IPS-18c (cell line): Measurements from ENCODE around the gene EGLN3.

Experiments used
- H3K4me3 ChIP-seq: 2 replicates; pipeline ENCODE4 v1.7.0; 2013; ENCODE audit warnings: low read depth, mild to moderate bottlenecking, low read length, moderate library complexity; ENCODE audit not compliant: insufficient read depth
- H3K9me3 ChIP-seq: one replicate; pipeline ENCODE4 v1.6.1; 2013; ENCODE audit warnings: mild to moderate bottlenecking, low read length, moderate library complexity; ENCODE audit not compliant: control insufficient read depth, insufficient read depth

Gene EGLN3

GRCh38 chr14:33904609-33905008 lies 46.3 kb downstream of the EGLN3 start:
- Histone ChIP-seq H3K4me3 (no peak overlapping the region), H3K9me3 (peaks cover 3% of the 10 kb centered on the region)

GRCh38 chr14:33903369-33903768 lies 47.5 kb downstream of the EGLN3 start:
- H3K9me3 ChIP-seq: no peaks in the 10 kb centered on the region
- no peak overlapping the region for H3K4me3 ChIP-seq

GRCh38 chr14:33902363-33902762 lies 48.5 kb downstream of the EGLN3 start:
- H3K4me3 ChIP-seq: no peak overlapping the region
- H3K9me3 ChIP-seq: no peaks in the 10 kb centered on the region

GRCh38 chr14:33901426-33902155 lies 49.3 kb downstream of the EGLN3 start:
- Histone ChIP-seq H3K4me3 (no peak overlapping the region), H3K9me3 (no peaks in the 10 kb centered on the region)

GRCh38 chr14:33900706-33901105 lies 50.2 kb downstream of the EGLN3 start:
- Histone ChIP-seq H3K4me3 (no peak overlapping the region), H3K9me3 (no peaks in the 10 kb centered on the region)

GRCh38 chr14:33899723-33900341 lies 51.0 kb downstream of the EGLN3 start:
- no peaks in the 10 kb centered on the region for H3K9me3 ChIP-seq
- H3K4me3 ChIP-seq: no peak overlapping the region

- Histone ChIP-seq H3K9me3 (no peaks in the 10 kb centered on the region), H3K4me3 (no peak overlapping the region)
Observed at GRCh38 chr14:33897878-33898535, 52.9 kb downstream of the EGLN3 start.

GRCh38 chr14:33897382-33897781 lies 53.5 kb downstream of the EGLN3 start:
- no peaks in the 10 kb centered on the region for H3K9me3 ChIP-seq
- no peak overlapping the region for H3K4me3 ChIP-seq

- H3K9me3 ChIP-seq: no peaks in the 10 kb centered on the region
- no peak overlapping the region for H3K4me3 ChIP-seq
Observed at GRCh38 chr14:33894339-33894738, 56.5 kb downstream of the EGLN3 start.

- no peaks in the 10 kb centered on the region for H3K9me3 ChIP-seq
- H3K4me3 ChIP-seq: no peak overlapping the region
Observed at GRCh38 chr14:33891700-33892099, 59.2 kb downstream of the EGLN3 start.

- H3K9me3 ChIP-seq: no peaks in the 10 kb centered on the region
Observed at GRCh38 chr14:33884916-33885315, 66.0 kb downstream of the EGLN3 start.

GRCh38 chr14:33880330-33880729 lies 70.5 kb downstream of the EGLN3 start:
- no peak overlapping the region for H3K4me3 ChIP-seq
- no peaks in the 10 kb centered on the region for H3K9me3 ChIP-seq

More at GRCh38 chr14:33884916-33885315, 66.0 kb downstream of the EGLN3 start:
- H3K4me3 ChIP-seq: no peak overlapping the region

- Histone ChIP-seq H3K9me3 (peaks cover 2% of the 10 kb centered on the region), H3K4me3 (no peak overlapping the region)
Observed at GRCh38 chr14:33879684-33880286, 71.1 kb downstream of the EGLN3 start.

GRCh38 chr14:33876274-33876673 lies 74.6 kb downstream of the EGLN3 start:
- no peak overlapping the region for H3K4me3 ChIP-seq
- peaks cover 2% of the 10 kb centered on the region for H3K9me3 ChIP-seq
